Measurements from ENCODE around the gene RPS18.

The RPS18 gene

GRCh38 chr6:33249732-33250630, 21.9 kb upstream of the RPS18 start:
- TF ChIP-seq SUZ12 (IDR thresholded peaks at IDR 0.05) (no peak), NFRKB (IDR thresholded peaks at IDR 0.05) (no peak), TARDBP (IDR thresholded peaks at IDR 0.05) (no peak), FOXM1 (IDR thresholded peaks at IDR 0.05; ENCODE audit: borderline replicate concordance) (no peak), CTBP1 (IDR thresholded peaks at IDR 0.05; ENCODE audit: borderline replicate concordance) (no peak), PKNOX1 (IDR thresholded peaks at IDR 0.05) (no peak), FOXA1 (IDR thresholded peaks at IDR 0.05) (no peak), FOXK2 (IDR thresholded peaks at IDR 0.05) (no peak), L3MBTL2 (conservative IDR thresholded peaks at IDR 0.05) (no peak), ARNT (IDR thresholded peaks at IDR 0.05) (no peak), HDGF (IDR thresholded peaks at IDR 0.05; ENCODE audit: borderline replicate concordance) (no peak; the same call in 1 of the 2 replicates), LEF1 (IDR thresholded peaks at IDR 0.05; ENCODE audit: borderline replicate concordance) (no peak)
- POLR2A ChIA-PET, result interaction anchor here (0.8 to 7.2 kb wide), 21 partner anchors 10 to 278 kb away, joined by 3 to 64 read pairs (median 6); partner anchors contain the start of genes B3GALT4, HSD17B8, RGL2 and RING1
- DNase-seq (ENCODE audit: extremely low spot score), result no peak
- CTCF ChIA-PET, result interaction anchor here (1.5 to 2.7 kb wide), 2 partner anchors 27 to 125 kb away, joined by 3 to 19 read pairs; partner anchors contain the start of gene B3GALT4

- no peak for DNase-seq (ENCODE audit: extremely low spot score)
- POLR2A ChIA-PET, result interaction anchor here (1.0 to 7.2 kb wide), 8 partner anchors 13 to 279 kb away, joined by 3 to 64 read pairs (median 22); partner anchors contain the start of genes B3GALT4, HSD17B8, RGL2 and RING1
- CTCF ChIA-PET, result interaction anchor here (1.5 kb wide), 1 partner anchor 26 kb away, joined by 3 read pairs; the partner anchor contains the start of gene B3GALT4
- no peak for TF ChIP-seq ZNF384 (IDR thresholded peaks at IDR 0.05)
- TF ChIP-seq FOXK2 (IDR thresholded peaks at IDR 0.05), result no peak
- TF ChIP-seq SUZ12 (IDR thresholded peaks at IDR 0.05), result no peak
- TF ChIP-seq CTBP1 (IDR thresholded peaks at IDR 0.05; ENCODE audit: borderline replicate concordance), result no peak
- no peak for TF ChIP-seq TARDBP (IDR thresholded peaks at IDR 0.05)
- no peak for TF ChIP-seq ARNT (IDR thresholded peaks at IDR 0.05)
- TF ChIP-seq FOXM1 (IDR thresholded peaks at IDR 0.05; ENCODE audit: borderline replicate concordance), result no peak
Observed at GRCh38 chr6:33250731-33251130, 21.1 kb upstream of the RPS18 start.

GRCh38 chr6:33251395-33252012, 20.4 kb upstream of the RPS18 start:
- DNase-seq (ENCODE audit: extremely low spot score), result no peak
- ChIA-PET CTCF (interaction anchor here (0.6 kb wide), 1 partner anchor 124 kb away, joined by 4 read pairs; no protein-coding TSS in a partner anchor), POLR2A (interaction anchor here (3.9 to 7.2 kb wide), 4 partner anchors 19 to 280 kb away, joined by 25 to 64 read pairs (median 40); partner anchors contain the start of genes HSD17B8, RING1, RPS18 and VPS52)
- TF ChIP-seq ARNT (IDR thresholded peaks at IDR 0.05), result no peak
- TF ChIP-seq TARDBP (IDR thresholded peaks at IDR 0.05), result no peak
- TF ChIP-seq PKNOX1 (IDR thresholded peaks at IDR 0.05), result no peak
- TF ChIP-seq FOXA1 (IDR thresholded peaks at IDR 0.05), result no peak
- TF ChIP-seq NFRKB (IDR thresholded peaks at IDR 0.05), result no peak
- TF ChIP-seq FOXK2 (IDR thresholded peaks at IDR 0.05), result no peak
- TF ChIP-seq FOXM1 (IDR thresholded peaks at IDR 0.05; ENCODE audit: borderline replicate concordance), result no peak
- no peak for TF ChIP-seq L3MBTL2 (conservative IDR thresholded peaks at IDR 0.05)

- POLR2A ChIA-PET, result interaction anchor here (6.9 kb wide), 1 partner anchor 18 kb away, joined by 54 read pairs; the partner anchor contains the start of genes RPS18 and VPS52
- CTCF ChIA-PET, result no interaction called here
- TF ChIP-seq L3MBTL2 (conservative IDR thresholded peaks at IDR 0.05) (no peak), TARDBP (IDR thresholded peaks at IDR 0.05) (no peak), FOXM1 (IDR thresholded peaks at IDR 0.05; ENCODE audit: borderline replicate concordance) (no peak), ELF4 (IDR thresholded peaks at IDR 0.05) (no peak), NFRKB (IDR thresholded peaks at IDR 0.05) (no peak), LEF1 (IDR thresholded peaks at IDR 0.05; ENCODE audit: borderline replicate concordance) (no peak), FOXK2 (IDR thresholded peaks at IDR 0.05) (no peak), SUZ12 (IDR thresholded peaks at IDR 0.05) (no peak), CTBP1 (IDR thresholded peaks at IDR 0.05; ENCODE audit: borderline replicate concordance) (no peak), ZNF384 (IDR thresholded peaks at IDR 0.05) (no peak), ARNT (IDR thresholded peaks at IDR 0.05) (no peak), HDGF (IDR thresholded peaks at IDR 0.05; ENCODE audit: borderline replicate concordance) (no peak)
- no peak for DNase-seq (ENCODE audit: extremely low spot score)
Observed at GRCh38 chr6:33252759-33253158, 19.1 kb upstream of the RPS18 start.

- no peak for TF ChIP-seq HDGF (IDR thresholded peaks at IDR 0.05; ENCODE audit: borderline replicate concordance)
- TF ChIP-seq CTBP1 (IDR thresholded peaks at IDR 0.05; ENCODE audit: borderline replicate concordance), result no peak
- no peak for TF ChIP-seq ELF4 (IDR thresholded peaks at IDR 0.05)
- TF ChIP-seq PKNOX1 (IDR thresholded peaks at IDR 0.05), result no peak
- TF ChIP-seq SP1 (IDR thresholded peaks at IDR 0.05), result no peak
- no peak for TF ChIP-seq ARNT (IDR thresholded peaks at IDR 0.05)
- no peak for TF ChIP-seq NFRKB (IDR thresholded peaks at IDR 0.05)
- TF ChIP-seq TARDBP (IDR thresholded peaks at IDR 0.05), result no peak
- TF ChIP-seq SUZ12 (IDR thresholded peaks at IDR 0.05), result no peak
- no peak for TF ChIP-seq LEF1 (IDR thresholded peaks at IDR 0.05; ENCODE audit: borderline replicate concordance)
- TF ChIP-seq FOXM1 (IDR thresholded peaks at IDR 0.05; ENCODE audit: borderline replicate concordance), result no peak
- TF ChIP-seq FOXK2 (IDR thresholded peaks at IDR 0.05), result no peak
- no peak for TF ChIP-seq ZNF384 (IDR thresholded peaks at IDR 0.05)
- no peak for TF ChIP-seq FOXA1 (IDR thresholded peaks at IDR 0.05)
- TF ChIP-seq BHLHE40 (IDR thresholded peaks at IDR 0.05; ENCODE audit: borderline replicate concordance), result no peak
- TF ChIP-seq L3MBTL2 (conservative IDR thresholded peaks at IDR 0.05), result no peak
- no peak for DNase-seq (ENCODE audit: extremely low spot score)
- ChIA-PET CTCF (interaction anchor here (1.2 kb wide), 1 partner anchor 49 kb away, joined by 3 read pairs; no protein-coding TSS in a partner anchor), POLR2A (interaction anchor here (1.6 kb wide), 1 partner anchor 17 kb away, joined by 8 read pairs; the partner anchor contains the start of genes RPS18 and VPS52)
Observed at GRCh38 chr6:33254591-33254990, 17.3 kb upstream of the RPS18 start.

Data from HEK293T (cell line).